Panc1 (cell line): ENCODE measurements around the gene DELE1. TPM values are rescaled to one million over a fixed set of nuclear protein-coding genes. Genes with fewer than 3 reads are reported as not detected.

ENCODE experiments used
- ATAC-seq: fragments of 200-7000 bp; cut with Tn5 transposase; 2 replicates; pipeline ENCODE4 v1.9.1; 2020; ENCODE audit warnings: mild to moderate bottlenecking, moderate library complexity
- BruUV-seq: library from RNA; stranded (reverse); fragments of 400-500 nt; replicated peaks from 2 replicates; lab custom pipeline; 2021; lab: Mats Ljungman, UMichigan
- CTCF ChIA-PET: fragments of 300-600 bp; sonication (Branson Sonifier 250); formaldehyde crosslinking; loops from one replicate; lab custom pipeline; 2022; ENCODE audit warnings: antibody characterized with exemption; lab: Charles Lee
- POLR2A ChIA-PET: fragments of 300-600 bp; sonication (Branson Sonifier 250); formaldehyde crosslinking; loops from one replicate; lab custom pipeline; 2022; ENCODE audit warnings: antibody characterized with exemption; lab: Charles Lee
- DNase-seq: peaks from one replicate; pipeline ENCODE4 v3.0.0-alpha.2; 2010; ENCODE audit warnings: low read depth, low spot score
- H3K27ac ChIP-seq: 2 replicates; pipeline ENCODE4 v1.5.1; 2011; ENCODE audit warnings: mild to moderate bottlenecking, low read length, inconsistent platforms
- H3K27me3 ChIP-seq: fragments of 200-500 bp; sonication (Bioruptor generic); 2 replicates; pipeline ENCODE4 v1.6.0; 2014; ENCODE audit warnings: low read length, inconsistent platforms; ENCODE audit not compliant: control insufficient read depth, insufficient read depth
- H3K36me3 ChIP-seq: fragments of 200-500 bp; sonication (Bioruptor generic); 2 replicates; pipeline ENCODE4 v1.5.1; 2014; ENCODE audit warnings: inconsistent platforms, mild to moderate bottlenecking, low read length, moderate library complexity; ENCODE audit not compliant: control insufficient read depth, insufficient read depth
- H3K4me1 ChIP-seq: 2 replicates; pipeline ENCODE4 v1.5.1; 2011; ENCODE audit warnings: inconsistent platforms, mild to moderate bottlenecking, low read length, moderate library complexity; ENCODE audit not compliant: control insufficient read depth, insufficient read depth
- H3K4me3 ChIP-seq, 2 experiments: 2 replicates each; pipeline ENCODE4 v1.5.1; 2011 to 2012; ENCODE audit warnings: low read depth in 2 of 2, low read length in 2 of 2, mild to moderate bottlenecking in 2 of 2, inconsistent platforms in 1 of 2, moderate library complexity in 1 of 2
- H3K9me3 ChIP-seq: fragments of 200-500 bp; sonication (Bioruptor generic); 2 replicates; pipeline ENCODE4 v1.5.1; 2014; ENCODE audit warnings: low read depth, mild to moderate bottlenecking, inconsistent platforms, low read length, moderate library complexity; ENCODE audit not compliant: control insufficient read depth, insufficient read depth
- POLR2AphosphoS5 ChIP-seq: IDR thresholded peaks from 2 replicates; pipeline ENCODE4 v1.6.1; 2012; ENCODE audit warnings: mild to moderate bottlenecking, low read depth, low read length, moderate library complexity
- SIN3A ChIP-seq: IDR thresholded peaks from 2 replicates; pipeline ENCODE4 v1.6.1; 2012; ENCODE audit warnings: low read depth, mild to moderate bottlenecking, low read length, moderate library complexity, borderline replicate concordance; ENCODE audit not compliant: insufficient read depth
- TCF7L2 ChIP-seq: IDR thresholded peaks from 2 replicates; pipeline ENCODE4 v1.6.1; 2011; ENCODE audit warnings: mild to moderate bottlenecking, low read depth, low read length, inconsistent platforms
- in situ Hi-C: cut with HindIII; loops from 2 replicates; pipeline ENCODE4 v1.10.0; 2016; ENCODE audit warnings: low sequenced_read_pairs, low pct_unique_long_range_greater_than_20kb
- intact Hi-C: fragments of 100-400 bp; cut with micrococcal nuclease; formaldehyde crosslinking; loops from one replicate; pipeline ENCODE4 v1.10.0; 2022; ENCODE audit not compliant: unreplicated experiment
- total RNA-seq: library from RNA; stranded (reverse); gene quantifications from one replicate; pipeline ENCODE4 v1.2.1, GENCODE V29; 2021; ENCODE audit not compliant: unreplicated experiment
- TF ChIP-seq, protein P1 (sequence below), 2 experiments: IDR thresholded peaks; 2 replicates each; pipeline ENCODE4 v1.6.1; 2011 to 2012; ENCODE audit warnings: low read depth in 2 of 2, control low read depth in 1 of 2, low read length in 1 of 2, mild to moderate bottlenecking in 1 of 2, moderate library complexity in 1 of 2; ENCODE audit not compliant: insufficient read depth in 1 of 2
- TF ChIP-seq, protein P2 (sequence below): fragments of 450-650 bp; IDR thresholded peaks from 2 replicates; pipeline ENCODE4 v1.5.1; 2017; ENCODE audit warnings: mild to moderate bottlenecking

The DELE1 gene
- total RNA-seq, 1 experiment from 2014 or later: 78.4 TPM

DNA sequence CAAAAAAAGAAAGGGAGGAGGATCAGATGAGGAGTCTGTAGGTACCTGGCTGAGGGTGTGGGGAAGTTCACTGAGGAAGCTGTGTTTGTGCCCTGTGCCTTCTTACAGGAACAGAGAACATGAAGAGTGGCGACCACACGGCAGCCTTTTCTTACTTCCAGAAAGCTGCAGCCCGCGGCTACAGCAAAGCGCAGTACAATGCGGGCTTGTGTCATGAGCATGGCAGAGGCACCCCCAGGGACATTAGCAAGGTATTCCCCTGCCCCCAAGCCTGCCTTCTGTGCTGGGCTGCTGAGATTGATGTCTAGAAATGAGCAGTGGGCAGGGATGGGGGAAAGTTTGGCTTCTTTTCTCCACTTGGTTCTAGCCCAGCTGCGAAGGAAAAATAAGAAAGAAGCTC lies 9.5 kb downstream of the DELE1 start:
- Histone ChIP-seq H3K27me3 (no peaks in the 10 kb centered on the region), H3K4me3 (no peak overlapping the region), H3K27ac (no peak overlapping the region), H3K4me1 (no peaks in the 10 kb centered on the region), H3K9me3 (no peaks in the 10 kb centered on the region), H3K36me3 (peaks cover 21% of the 10 kb centered on the region)
- no TSS peak for BruUV-seq
- CTCF ChIA-PET: no interaction called here
- no peak for DNase-seq
- ATAC-seq: no peak
- POLR2A ChIA-PET: no interaction called here
- intact Hi-C loops (no loop called here), in situ Hi-C loops (no loop called here)
- TF ChIP-seq, protein P1, sequence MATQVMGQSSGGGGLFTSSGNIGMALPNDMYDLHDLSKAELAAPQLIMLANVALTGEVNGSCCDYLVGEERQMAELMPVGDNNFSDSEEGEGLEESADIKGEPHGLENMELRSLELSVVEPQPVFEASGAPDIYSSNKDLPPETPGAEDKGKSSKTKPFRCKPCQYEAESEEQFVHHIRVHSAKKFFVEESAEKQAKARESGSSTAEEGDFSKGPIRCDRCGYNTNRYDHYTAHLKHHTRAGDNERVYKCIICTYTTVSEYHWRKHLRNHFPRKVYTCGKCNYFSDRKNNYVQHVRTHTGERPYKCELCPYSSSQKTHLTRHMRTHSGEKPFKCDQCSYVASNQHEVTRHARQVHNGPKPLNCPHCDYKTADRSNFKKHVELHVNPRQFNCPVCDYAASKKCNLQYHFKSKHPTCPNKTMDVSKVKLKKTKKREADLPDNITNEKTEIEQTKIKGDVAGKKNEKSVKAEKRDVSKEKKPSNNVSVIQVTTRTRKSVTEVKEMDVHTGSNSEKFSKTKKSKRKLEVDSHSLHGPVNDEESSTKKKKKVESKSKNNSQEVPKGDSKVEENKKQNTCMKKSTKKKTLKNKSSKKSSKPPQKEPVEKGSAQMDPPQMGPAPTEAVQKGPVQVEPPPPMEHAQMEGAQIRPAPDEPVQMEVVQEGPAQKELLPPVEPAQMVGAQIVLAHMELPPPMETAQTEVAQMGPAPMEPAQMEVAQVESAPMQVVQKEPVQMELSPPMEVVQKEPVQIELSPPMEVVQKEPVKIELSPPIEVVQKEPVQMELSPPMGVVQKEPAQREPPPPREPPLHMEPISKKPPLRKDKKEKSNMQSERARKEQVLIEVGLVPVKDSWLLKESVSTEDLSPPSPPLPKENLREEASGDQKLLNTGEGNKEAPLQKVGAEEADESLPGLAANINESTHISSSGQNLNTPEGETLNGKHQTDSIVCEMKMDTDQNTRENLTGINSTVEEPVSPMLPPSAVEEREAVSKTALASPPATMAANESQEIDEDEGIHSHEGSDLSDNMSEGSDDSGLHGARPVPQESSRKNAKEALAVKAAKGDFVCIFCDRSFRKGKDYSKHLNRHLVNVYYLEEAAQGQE (IDR thresholded peaks at IDR 0.05; ENCODE audit: insufficient read depth in 1 of 2, low read depth in 2 of 2, low read length in 1 of 2): no peak
- TF ChIP-seq POLR2AphosphoS5: no peak
- TF ChIP-seq, protein P2, sequence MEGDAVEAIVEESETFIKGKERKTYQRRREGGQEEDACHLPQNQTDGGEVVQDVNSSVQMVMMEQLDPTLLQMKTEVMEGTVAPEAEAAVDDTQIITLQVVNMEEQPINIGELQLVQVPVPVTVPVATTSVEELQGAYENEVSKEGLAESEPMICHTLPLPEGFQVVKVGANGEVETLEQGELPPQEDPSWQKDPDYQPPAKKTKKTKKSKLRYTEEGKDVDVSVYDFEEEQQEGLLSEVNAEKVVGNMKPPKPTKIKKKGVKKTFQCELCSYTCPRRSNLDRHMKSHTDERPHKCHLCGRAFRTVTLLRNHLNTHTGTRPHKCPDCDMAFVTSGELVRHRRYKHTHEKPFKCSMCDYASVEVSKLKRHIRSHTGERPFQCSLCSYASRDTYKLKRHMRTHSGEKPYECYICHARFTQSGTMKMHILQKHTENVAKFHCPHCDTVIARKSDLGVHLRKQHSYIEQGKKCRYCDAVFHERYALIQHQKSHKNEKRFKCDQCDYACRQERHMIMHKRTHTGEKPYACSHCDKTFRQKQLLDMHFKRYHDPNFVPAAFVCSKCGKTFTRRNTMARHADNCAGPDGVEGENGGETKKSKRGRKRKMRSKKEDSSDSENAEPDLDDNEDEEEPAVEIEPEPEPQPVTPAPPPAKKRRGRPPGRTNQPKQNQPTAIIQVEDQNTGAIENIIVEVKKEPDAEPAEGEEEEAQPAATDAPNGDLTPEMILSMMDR: no peak
- no peak for TF ChIP-seq TCF7L2
- TF ChIP-seq SIN3A: no peak

- Histone ChIP-seq H3K36me3 (peaks cover 16% of the 10 kb centered on the region), H3K4me1 (no peaks in the 10 kb centered on the region), H3K27me3 (no peaks in the 10 kb centered on the region), H3K27ac (no peak overlapping the region), H3K4me3 (no peak overlapping the region), H3K9me3 (no peaks in the 10 kb centered on the region)
- BruUV-seq: no TSS peak
- DNase-seq (no peak), ATAC-seq (no peak)
- intact Hi-C loops: no loop called here
- in situ Hi-C loops: no loop called here
- ChIA-PET CTCF (interaction anchor here (0.7 kb wide), 1 partner anchor 19 kb away, joined by 4 read pairs; no protein-coding TSS in a partner anchor), POLR2A (no interaction called here)
- TF ChIP-seq, protein P2: no peak
- TF ChIP-seq POLR2AphosphoS5: no peak
- TF ChIP-seq, protein P1 (IDR thresholded peaks at IDR 0.05; ENCODE audit: insufficient read depth in 1 of 2, low read depth in 2 of 2, low read length in 1 of 2): no peak
- no peak for TF ChIP-seq TCF7L2
- no peak for TF ChIP-seq SIN3A
Measured at GRCh38 chr5:141934099-141934844, 10.6 kb downstream of the DELE1 start.
